Right cardiac atrium (tissue), 5 donors: ENCODE data around the gene PTTG1IP. TPM values are rescaled to one million over a fixed set of nuclear protein-coding genes. Genes with fewer than 3 reads are reported as not detected.
"Not testable (repeated sequence)": the region's sequence is repeated elsewhere in the genome, so short reads cannot be mapped to it uniquely, and the experiment has no call there.

Experiments used
- ATAC-seq, 2 donors: fragments of 200-7000 bp; cut with Tn5 transposase; one replicate each; pipeline versions ENCODE4 v1.8.0 to v1.9.1; 2020; ENCODE audit warnings: moderate library complexity in 2 of 2, mild to moderate bottlenecking in 1 of 2
- DNase-seq, 3 donors: peaks; one replicate each; pipeline ENCODE4 v3.0.0-alpha.2; 2020
- H3K27ac ChIP-seq: one replicate; pipeline ENCODE4 v1.5.1; 2013; ENCODE audit warnings: mild to moderate bottlenecking, low read length, control low read depth, moderate library complexity
- H3K27me3 ChIP-seq: one replicate; pipeline ENCODE4 v1.6.1; 2013; ENCODE audit not compliant: control insufficient read depth, insufficient read depth
- H3K4me1 ChIP-seq: one replicate; pipeline ENCODE4 v1.6.1; 2013; ENCODE audit warnings: low read length; ENCODE audit not compliant: control insufficient read depth, insufficient read depth
- H3K4me3 ChIP-seq: one replicate; pipeline ENCODE4 v1.5.1; 2013; ENCODE audit warnings: low read length, control low read depth
- H3K9me3 ChIP-seq: one replicate; pipeline ENCODE4 v1.6.1; 2013; ENCODE audit warnings: low read length; ENCODE audit not compliant: control insufficient read depth
- WGBS: extraction: QIAGEN DNeasy Blood & Tissue Kit; methylation state at CpG from one replicate; pipeline ENCODE4 v1.1.7; 2013; 5-methylcytosine and 5-hydroxymethylcytosine counted together
- intact Hi-C, 4 donors: fragments of 100-400 bp; cut with DNase I; formaldehyde crosslinking; loops; one replicate each; pipeline versions ENCODE4 v1.11.0 to v1.14.0; 2022 to 2023
- polyA plus RNA-seq: library from polyadenylated mRNA; stranded (reverse); fragments of 200-250 nt; gene quantifications from one replicate; pipeline ENCODE4 v1.2.3, GENCODE V29; 2013
- total RNA-seq, 4 donors: library from RNA; stranded (reverse); fragmentation: NEBNext Ultra II Directional; extraction: Animal tissue kit (Norgen Biotek cat#: 25700); gene quantifications; one replicate each; pipeline ENCODE4 v1.2.1, GENCODE V29; 2021
- donor health status: healthy with polysubstance abuse.
- donor health status: DM: no; HTN: yes; CAD: no.
- donor health status: DM: no; HTN: no; CAD: no.
- donor health status: DM: no; HTN: yes; CAD: no; lungs with severe emphysema.
- donor health status: DM: yes; HTN: yes; CAD: no.

Gene PTTG1IP
- total and polyA plus RNA-seq, 5 donors: 172 to 206 (median 195) TPM

GRCh38 chr21:44838039-44838895 lies 35.2 kb downstream of the PTTG1IP start:
- H3K27me3 ChIP-seq: no peaks in the 10 kb centered on the region
- no peak overlapping the region for H3K27ac ChIP-seq
- no peak for DNase-seq
- intact Hi-C loops: no loop called here
- WGBS: 85% methylated on average over 30 of the region's 30 CpGs
- H3K4me3 ChIP-seq: no peak overlapping the region
- peak; percentile 5 to 6 for ATAC-seq
- H3K4me1 ChIP-seq: no peaks in the 10 kb centered on the region
- no peaks in the 10 kb centered on the region for H3K9me3 ChIP-seq

- 93% methylated on average over 13 of the region's 13 CpGs for WGBS
- no peaks in the 10 kb centered on the region for H3K4me1 ChIP-seq
- H3K27ac ChIP-seq: no peak overlapping the region
- DNase-seq (no peak), ATAC-seq (peak in 1 of 2 donors; percentile 4)
- no peaks in the 10 kb centered on the region for H3K27me3 ChIP-seq
- H3K4me3 ChIP-seq: no peak overlapping the region
- intact Hi-C loops: no loop called here
- H3K9me3 ChIP-seq: no peaks in the 10 kb centered on the region
These were observed 36.0 kb downstream of the PTTG1IP start for GRCh38 chr21:44837537-44837936.

GRCh38 chr21:44836666-44837471 lies 36.6 kb downstream of the PTTG1IP start:
- Histone ChIP-seq H3K9me3 (no peaks in the 10 kb centered on the region), H3K27ac (no peak overlapping the region), H3K4me3 (no peak overlapping the region), H3K27me3 (no peaks in the 10 kb centered on the region), H3K4me1 (no peaks in the 10 kb centered on the region)
- DNase-seq (no peak), ATAC-seq (peak; percentile 54 to 67)
- intact Hi-C loops: no loop called here
- 66% methylated on average over 37 of the region's 37 CpGs for WGBS

GRCh38 chr21:44836349-44836665 lies 37.2 kb downstream of the PTTG1IP start:
- ATAC-seq (no peak), DNase-seq (no peak)
- no peak overlapping the region for H3K4me3 ChIP-seq
- WGBS: 35% methylated on average over 3 of the region's 3 CpGs
- H3K4me1 ChIP-seq: no peaks in the 10 kb centered on the region
- intact Hi-C loops: no loop called here
- no peak overlapping the region for H3K27ac ChIP-seq
- H3K9me3 ChIP-seq: no peaks in the 10 kb centered on the region
- H3K27me3 ChIP-seq: no peaks in the 10 kb centered on the region

GRCh38 chr21:44835647-44835973 lies 37.9 kb downstream of the PTTG1IP start:
- H3K4me1 ChIP-seq: no peaks in the 10 kb centered on the region
- ATAC-seq (no peak), DNase-seq (no peak)
- H3K27me3 ChIP-seq: no peaks in the 10 kb centered on the region
- no peaks in the 10 kb centered on the region for H3K9me3 ChIP-seq
- intact Hi-C loops: no loop called here
- WGBS: 73% methylated on average over 8 of the region's 8 CpGs
- H3K4me3 ChIP-seq: no peak overlapping the region
- no peak overlapping the region for H3K27ac ChIP-seq

- Histone ChIP-seq H3K4me3 (no peak overlapping the region), H3K4me1 (no peaks in the 10 kb centered on the region), H3K27ac (no peak overlapping the region), H3K9me3 (no peaks in the 10 kb centered on the region), H3K27me3 (no peaks in the 10 kb centered on the region)
- 80% methylated on average over 29 of the region's 29 CpGs for WGBS
- ATAC-seq (no peak), DNase-seq (no peak)
- intact Hi-C loops: no loop called here
These were observed 38.4 kb downstream of the PTTG1IP start for GRCh38 chr21:44834951-44835646.

- H3K4me1 ChIP-seq: no peaks in the 10 kb centered on the region
- intact Hi-C loops: no loop called here
- DNase-seq (peak in 1 of 3 donors; percentile 24), ATAC-seq (no peak)
- H3K27me3 ChIP-seq: no peaks in the 10 kb centered on the region
- no peak overlapping the region for H3K4me3 ChIP-seq
- no peaks in the 10 kb centered on the region for H3K9me3 ChIP-seq
- no peak overlapping the region for H3K27ac ChIP-seq
- WGBS: 80% methylated on average over 26 of the region's 26 CpGs
These were observed 39.1 kb downstream of the PTTG1IP start for GRCh38 chr21:44834231-44834950.

GRCh38 chr21:44833663-44834062 lies 39.8 kb downstream of the PTTG1IP start:
- Histone ChIP-seq H3K27me3 (no peaks in the 10 kb centered on the region), H3K4me3 (no peak overlapping the region), H3K4me1 (no peaks in the 10 kb centered on the region), H3K9me3 (no peaks in the 10 kb centered on the region), H3K27ac (no peak overlapping the region)
- DNase-seq: no peak
- WGBS: 86% methylated on average over 5 of the region's 5 CpGs
- intact Hi-C loops: no loop called here
- ATAC-seq: no peak

- intact Hi-C loops, H3K4me1 ChIP-seq, H3K9me3 ChIP-seq, H3K27me3 ChIP-seq, H3K27ac ChIP-seq, ATAC-seq, H3K4me3 ChIP-seq, DNase-seq: not testable (repeated sequence)
- 89% methylated on average over 23 of the region's 23 CpGs for WGBS
These were observed 40.8 kb downstream of the PTTG1IP start for GRCh38 chr21:44832516-44833255.

GRCh38 chr21:44831227-44831860 lies 42.1 kb downstream of the PTTG1IP start:
- 39% methylated on average over 7 of the region's 7 CpGs for WGBS
- no peak overlapping the region for H3K4me3 ChIP-seq
- intact Hi-C loops: no loop called here
- H3K9me3 ChIP-seq: no peaks in the 10 kb centered on the region
- H3K27me3 ChIP-seq: no peaks in the 10 kb centered on the region
- no peaks in the 10 kb centered on the region for H3K4me1 ChIP-seq
- ATAC-seq (no peak), DNase-seq (no peak)
- no peak overlapping the region for H3K27ac ChIP-seq
